Superior temporal gyrus (tissue), 1 donor: Measurements from ENCODE around the gene MGRN1.

Experiments used
- DNase-seq: peaks from one replicate; pipeline ENCODE4 v3.0.0-alpha.2; 2016; ENCODE audit errors: extremely low spot score

The MGRN1 gene

DNA sequence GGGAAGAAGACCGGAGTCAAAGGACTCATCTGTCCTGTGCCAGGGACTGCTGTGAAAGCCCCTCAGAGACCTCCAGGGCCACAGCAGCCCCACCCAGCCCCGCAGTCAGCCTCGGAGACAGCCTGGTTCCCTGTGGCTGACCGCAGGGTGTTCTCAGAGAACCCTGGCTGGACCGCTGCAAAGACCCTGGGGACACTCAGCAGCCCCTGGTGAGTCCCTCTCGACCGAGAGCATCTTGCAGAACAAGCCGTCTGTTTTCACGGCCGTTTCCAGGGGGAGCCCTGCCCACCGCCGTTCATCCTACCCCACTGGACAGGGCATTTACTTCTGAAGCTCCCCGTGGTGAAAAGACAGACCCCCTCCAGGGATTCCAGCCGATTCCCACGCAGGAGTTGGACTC, 20.2 kb upstream of the MGRN1 start:
- no peak for DNase-seq

DNA sequence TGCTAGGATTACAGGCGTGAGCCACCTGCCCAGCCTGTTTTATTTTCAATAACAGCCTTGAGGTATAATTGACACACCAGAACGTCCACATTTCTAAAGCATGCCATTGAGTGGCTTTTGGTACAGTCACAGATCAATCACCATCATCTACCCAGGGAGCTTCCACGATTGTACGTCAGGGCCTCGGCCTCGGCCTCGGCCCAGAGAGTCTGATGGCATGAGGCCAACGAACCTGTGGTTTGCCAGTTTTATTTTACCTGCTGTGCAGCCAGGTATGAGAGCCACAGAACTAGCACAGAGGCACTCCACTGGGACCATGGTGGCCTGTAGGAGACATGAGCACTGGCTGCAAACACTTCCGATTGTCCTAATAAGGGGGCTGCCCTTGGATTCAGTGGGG, 18.3 kb upstream of the MGRN1 start:
- no peak for DNase-seq

DNA sequence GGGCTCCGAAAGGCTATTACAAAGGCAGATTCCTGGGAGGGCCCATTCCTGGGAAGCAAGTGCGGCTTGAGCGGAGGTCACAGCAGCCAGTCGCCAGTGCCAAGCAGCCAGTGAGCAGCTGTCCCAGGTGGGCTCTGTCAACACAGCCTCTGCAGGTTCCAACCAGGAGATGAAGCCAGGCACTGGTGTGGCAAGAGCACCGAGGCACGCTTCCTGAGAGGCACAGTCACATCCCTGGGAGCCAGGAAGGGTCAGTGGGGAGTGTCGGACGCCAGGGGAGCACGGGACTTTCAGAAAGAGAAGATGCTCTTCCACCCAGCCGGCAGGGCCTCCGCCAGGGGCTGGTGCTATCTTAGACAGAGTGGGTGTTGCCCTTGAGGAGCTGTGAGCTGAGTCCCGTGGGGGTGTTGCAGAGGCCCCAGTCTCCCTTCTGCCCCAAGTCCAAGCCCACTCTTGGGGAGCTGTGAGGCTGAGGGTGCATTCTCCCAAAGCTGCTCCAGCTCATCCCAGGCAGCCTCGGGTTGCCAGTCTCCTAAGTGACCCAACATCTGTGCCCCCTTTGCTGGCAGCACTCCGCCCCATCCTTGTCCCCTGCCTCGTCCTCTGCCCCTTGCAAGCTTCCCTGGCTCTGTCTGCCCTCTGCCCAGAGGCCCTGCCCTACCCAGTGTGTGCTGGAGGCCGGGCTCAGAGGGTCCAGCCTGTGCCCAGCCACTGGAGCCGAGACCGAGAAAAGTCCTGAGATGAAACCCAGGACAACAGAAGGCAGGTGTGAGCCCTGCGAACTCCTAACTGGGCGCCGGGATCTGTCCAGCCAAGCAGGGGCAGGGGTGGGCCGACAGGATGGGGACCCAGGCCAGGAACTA, 16.6 kb upstream of the MGRN1 start:
- no peak for DNase-seq

DNA sequence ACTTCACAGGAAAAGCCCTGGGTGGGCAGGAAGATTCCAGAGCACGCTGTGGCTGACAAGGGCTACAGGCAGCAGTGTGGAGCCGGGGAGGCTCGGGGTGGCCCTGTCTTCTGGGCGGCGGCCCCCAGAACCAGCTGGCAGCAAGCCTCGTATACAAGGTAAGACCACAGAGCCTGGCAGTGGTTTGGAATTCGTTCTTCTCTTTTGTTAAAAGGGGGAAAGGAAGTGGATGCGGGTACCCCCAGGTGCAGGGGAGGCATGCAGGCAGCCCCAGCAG, 16.0 kb upstream of the MGRN1 start:
- DNase-seq = no peak

GRCh38 chr16:4609200-4610010, 15.2 kb upstream of the MGRN1 start:
- no peak for DNase-seq

GRCh38 chr16:4610011-4611005, 14.3 kb upstream of the MGRN1 start:
- DNase-seq = no peak

DNA sequence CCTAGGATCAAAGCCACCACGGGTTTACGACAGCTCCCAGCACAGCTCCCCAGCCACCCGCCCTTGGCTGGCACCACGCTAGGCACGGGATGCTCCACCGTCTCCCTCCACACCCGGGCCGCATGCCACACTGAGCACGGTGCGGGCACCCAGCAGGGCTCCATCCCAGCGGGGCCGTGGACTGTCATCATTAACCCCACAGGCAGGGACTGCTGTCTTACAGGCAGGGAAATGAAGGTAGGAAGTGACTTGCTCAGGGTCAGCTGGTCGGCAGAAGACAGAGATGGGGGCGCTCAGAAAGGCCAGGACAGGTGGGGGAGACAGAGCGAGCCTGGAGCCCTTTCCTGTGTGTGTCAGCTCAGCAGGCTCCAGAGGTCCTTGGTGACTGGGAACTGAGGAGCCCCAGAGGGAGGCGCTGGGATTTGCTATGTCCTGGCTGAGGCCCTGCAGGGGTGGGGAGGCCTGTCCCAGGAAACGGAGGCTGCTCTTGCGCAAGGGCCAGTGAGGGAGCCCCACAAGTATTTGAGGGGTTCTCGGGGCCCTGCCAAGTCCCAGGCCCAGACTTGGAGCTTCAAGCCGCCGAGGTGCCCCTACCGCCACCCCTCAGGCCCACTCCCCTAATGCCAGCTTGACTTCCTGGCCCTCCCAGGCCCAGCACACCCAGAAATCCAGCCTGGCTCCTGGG, 13.1 kb upstream of the MGRN1 start:
- DNase-seq = no peak

GRCh38 chr16:4612474-4612931, 12.1 kb upstream of the MGRN1 start:
- DNase-seq = no peak

DNA sequence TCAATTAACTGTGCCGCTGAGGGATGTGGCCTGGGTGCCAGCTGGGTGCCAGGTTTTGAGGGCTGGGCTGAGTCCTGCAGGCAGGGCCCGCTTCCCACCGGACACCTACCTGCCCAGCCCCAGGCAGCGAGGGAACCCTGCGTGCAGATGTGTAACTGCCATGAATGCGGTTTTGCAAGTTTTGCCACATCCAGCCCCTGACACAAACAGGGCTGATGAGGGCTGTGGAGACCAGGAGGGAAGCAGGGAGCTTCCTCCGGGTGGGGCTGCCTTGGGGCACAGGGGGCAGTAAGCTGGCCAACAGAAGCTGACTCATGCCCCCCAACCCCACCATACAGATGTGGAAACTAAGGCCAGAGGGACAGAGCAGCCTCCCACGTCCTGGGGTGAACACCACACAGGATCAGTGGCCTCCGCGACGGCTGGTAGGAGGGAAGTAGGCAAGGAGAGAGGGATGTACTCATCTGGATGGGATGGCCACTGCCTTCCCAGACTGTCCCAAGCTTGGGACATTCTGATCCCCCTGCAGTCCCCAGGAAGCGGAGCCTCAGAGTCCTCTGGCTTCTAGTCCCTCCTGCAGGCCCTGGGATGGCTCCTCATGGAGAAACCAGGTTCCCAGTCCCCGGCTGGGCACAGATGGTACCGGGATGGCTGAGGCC, 11.5 kb upstream of the MGRN1 start:
- DNase-seq = no peak

GRCh38 chr16:4613636-4614570, 10.7 kb upstream of the MGRN1 start:
- no peak for DNase-seq

DNA sequence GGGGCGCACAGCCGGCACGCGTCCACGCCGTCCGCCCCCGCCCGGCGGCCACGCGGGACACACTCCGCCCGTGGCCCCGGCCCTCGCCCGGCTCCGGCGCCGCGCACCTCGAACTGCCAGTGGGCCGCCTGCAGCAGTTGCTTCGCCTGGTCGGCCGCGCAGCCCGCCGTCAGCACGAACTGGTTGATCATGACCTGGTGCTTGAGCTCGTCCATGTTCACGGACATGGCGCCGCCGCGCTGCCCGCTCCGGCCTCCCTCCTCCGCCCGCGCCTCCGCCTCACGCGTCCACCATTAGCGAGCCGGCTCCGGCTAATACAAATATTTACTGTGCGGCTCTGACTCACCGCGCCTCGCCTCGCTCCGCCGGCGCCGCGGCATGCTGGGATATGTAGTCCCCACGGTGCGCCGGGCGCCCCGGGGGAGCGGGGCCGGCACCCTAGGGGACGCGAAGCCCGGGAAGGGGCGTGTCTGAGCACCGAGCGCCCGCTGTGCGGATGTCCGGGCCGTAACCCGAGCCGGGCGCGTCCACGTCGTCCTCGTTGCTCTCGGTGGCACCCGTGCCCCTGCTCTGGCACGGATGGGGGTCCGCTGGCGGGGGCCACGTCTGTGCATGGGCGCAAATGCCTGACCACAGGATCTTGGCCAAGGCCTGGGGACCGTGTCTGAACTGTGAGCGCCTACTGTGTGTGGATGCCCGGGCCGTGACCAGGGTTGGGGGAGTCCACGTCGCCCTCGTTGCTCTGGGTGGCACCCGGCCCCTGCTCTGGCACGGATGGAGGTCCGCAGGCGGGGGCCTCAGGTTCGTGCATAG, 9.8 kb upstream of the MGRN1 start, which contains the start of gene UBALD1:
UBALD1 (minus strand) TSS at position 318 of the 813 bp plus-strand sequence; CDS start at position 227, 91 bp downstream.
- peak; percentile 89 for DNase-seq

DNA sequence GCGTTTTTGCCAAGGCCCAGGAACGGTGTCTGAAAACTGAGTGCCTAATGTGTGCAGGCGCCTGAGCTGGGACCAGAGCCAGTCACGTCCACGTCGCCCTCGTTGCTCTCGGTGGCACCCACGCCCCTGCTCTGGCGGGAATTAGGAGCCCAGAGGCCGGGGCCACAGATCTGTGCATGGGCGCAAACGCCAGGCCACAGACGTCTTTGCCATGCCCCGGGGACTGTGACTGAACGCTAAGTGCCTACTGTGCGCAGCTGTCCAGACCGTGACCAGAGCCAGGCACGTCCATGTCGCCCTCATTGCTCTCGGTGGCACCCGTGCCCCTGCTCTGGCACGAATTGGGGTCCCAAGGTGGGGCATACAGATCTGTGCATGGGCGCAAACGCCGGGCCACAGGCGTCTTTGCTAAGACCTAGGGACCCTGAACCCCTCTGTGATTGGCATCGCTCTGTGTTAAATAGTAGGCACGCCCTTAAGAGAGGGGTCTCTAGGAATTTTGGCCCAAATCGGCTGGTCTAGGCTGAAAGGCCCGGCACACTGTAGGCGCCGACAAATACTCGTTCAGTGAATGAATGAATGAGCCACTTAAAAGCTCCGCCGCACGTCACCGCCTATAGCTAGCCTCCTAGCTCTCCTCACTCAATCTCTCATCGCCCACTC, 9.1 kb upstream of the MGRN1 start:
- DNase-seq = peak; percentile 27

DNA sequence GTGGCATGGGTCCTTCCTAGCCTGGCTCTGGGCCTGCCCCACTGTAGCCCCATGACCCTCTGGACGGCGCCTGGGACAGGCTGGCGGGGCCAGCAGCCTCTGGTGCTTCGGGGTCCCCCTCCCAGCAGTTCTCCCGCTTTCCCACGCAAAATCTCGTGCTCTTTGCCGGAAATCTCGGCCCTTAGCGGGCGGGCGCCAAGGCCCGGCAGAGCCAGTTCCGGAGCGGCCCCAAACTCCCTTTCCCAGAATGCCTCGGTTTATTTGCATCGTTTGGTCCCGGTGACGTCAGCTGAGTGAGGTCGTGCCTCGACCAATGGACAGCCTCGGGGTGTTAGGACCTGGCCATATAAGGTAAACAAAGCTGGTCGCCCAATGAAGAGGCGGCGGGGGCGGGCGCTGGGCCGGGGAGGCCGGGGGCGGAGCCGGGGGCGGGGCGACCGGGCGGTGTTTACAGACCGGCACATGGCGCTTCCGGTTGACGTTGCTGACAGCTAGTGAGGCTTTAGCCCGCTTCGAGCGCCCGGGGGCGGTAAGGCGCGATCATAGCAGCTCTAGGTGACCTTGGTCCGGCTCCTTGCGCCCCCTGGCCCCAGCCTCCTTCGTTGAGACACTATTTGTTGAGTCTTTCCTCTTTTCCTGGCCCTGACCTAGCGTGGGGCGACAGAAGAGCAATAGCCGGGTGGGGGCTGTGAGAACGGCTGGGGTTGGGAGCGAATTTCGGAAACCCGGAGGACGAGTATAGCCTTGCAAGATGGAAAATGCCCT, 8.4 kb upstream of the MGRN1 start:
- peak; percentile 100 for DNase-seq

- no peak for DNase-seq
Measured at GRCh38 chr16:4617880-4618279, 6.7 kb upstream of the MGRN1 start.

- no peak for DNase-seq
Measured at GRCh38 chr16:4618645-4619418, 5.8 kb upstream of the MGRN1 start.

DNA sequence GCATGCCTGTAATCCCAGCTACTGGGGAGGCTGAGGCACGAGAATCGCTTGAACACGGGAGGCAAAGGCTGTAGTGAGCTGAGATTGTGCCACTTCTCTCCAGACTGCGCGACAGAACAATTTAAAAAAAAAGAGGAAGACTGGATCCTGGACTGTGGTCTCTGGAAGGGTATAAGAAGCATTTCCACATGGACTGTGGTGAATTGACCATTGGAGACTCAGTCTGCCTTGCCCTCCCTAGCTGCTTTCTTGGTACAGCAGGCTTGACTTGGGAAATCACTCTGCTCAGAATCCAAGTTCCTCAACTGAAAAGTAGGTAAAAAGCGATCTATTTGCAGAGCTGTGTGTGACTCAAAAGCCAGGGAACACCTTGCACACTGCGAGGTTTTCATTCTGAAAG, 1.0 kb upstream of the MGRN1 start:
- no peak for DNase-seq
